GM18505 (cell line): ENCODE results near the gene PRAC2.

Source experiments
- ATAC-seq: cut with Tn5 transposase; IDR thresholded peaks from one replicate; pipeline ENCODE4 v1.9.1; 2021; ENCODE audit not compliant: unreplicated experiment
- POLR2A ChIP-seq: IDR thresholded peaks from 4 replicates; pipeline ENCODE4 v1.6.1; 2011; ENCODE audit warnings: borderline replicate concordance; ENCODE audit not compliant: insufficient read depth, insufficient read length; ENCODE audit errors: extremely low read depth

PRAC2 gene

GRCh38 chr17:48734333-48735061 lies 11.5 kb downstream of the PRAC2 start:
- no peak for ATAC-seq
- TF ChIP-seq POLR2A = no peak

DNA sequence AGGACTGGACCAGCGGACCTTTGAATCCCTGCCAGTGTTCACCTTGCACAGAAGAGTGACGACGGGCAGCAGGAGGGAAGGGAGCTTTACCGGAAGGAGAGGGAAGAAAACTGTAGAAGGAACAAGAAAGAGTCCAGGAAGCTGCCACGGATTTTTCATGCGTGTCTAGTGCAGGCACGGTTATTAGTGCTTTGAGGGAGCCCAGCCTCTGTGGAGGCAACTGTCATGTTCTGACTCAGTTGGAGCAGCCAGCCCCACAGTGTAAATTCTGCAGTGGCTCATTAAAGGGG lies 12.0 kb downstream of the PRAC2 start:
- no peak for ATAC-seq
- TF ChIP-seq POLR2A = no peak

- no peak for TF ChIP-seq POLR2A
- no peak for ATAC-seq
Observed at GRCh38 chr17:48737330-48738043, 14.5 kb downstream of the PRAC2 start.

GRCh38 chr17:48738424-48738802 lies 15.4 kb downstream of the PRAC2 start:
- no peak for TF ChIP-seq POLR2A
- ATAC-seq = no peak

DNA sequence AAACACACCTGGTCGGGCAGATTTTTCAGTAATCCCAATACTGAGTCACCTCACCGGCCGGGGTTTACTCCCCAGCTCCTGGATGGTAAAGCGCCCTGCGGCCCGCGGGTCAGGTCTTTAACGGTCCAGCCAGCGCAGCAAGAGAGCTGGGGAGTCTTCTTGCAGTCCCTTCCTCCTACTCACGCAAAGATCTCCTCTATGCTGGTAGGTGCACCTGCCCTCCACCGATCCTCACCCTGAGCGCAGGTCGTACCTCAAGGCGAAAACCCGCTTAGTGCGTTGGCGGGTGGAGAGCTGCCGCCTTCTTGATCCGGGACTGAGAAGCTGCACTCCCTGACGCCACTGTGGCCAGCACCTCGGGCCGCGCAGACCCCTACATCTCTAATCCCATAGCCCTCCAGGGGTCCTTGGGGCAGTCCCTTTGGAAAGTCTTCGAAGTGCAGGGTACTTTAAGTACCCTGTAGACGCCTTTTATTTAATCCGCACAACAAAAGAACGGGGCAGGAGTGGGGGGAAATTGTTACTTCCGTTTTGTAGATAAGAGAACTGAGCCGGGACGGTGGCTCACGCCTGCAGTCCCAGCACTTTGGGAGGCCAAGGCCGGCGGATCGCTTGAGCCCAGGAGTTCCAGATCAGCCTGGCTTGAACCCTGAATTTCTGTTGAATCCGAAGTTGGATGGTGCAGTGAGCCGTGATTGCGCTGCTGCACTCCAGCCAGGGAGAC lies 16.0 kb downstream of the PRAC2 start:
- no peak for TF ChIP-seq POLR2A
- no peak for ATAC-seq

GRCh38 chr17:48740537-48740936 lies 17.6 kb downstream of the PRAC2 start:
- TF ChIP-seq POLR2A = no peak
- ATAC-seq = no peak

GRCh38 chr17:48745381-48746275 lies 22.6 kb downstream of the PRAC2 start:
- TF ChIP-seq POLR2A = no peak
- ATAC-seq = no peak

DNA sequence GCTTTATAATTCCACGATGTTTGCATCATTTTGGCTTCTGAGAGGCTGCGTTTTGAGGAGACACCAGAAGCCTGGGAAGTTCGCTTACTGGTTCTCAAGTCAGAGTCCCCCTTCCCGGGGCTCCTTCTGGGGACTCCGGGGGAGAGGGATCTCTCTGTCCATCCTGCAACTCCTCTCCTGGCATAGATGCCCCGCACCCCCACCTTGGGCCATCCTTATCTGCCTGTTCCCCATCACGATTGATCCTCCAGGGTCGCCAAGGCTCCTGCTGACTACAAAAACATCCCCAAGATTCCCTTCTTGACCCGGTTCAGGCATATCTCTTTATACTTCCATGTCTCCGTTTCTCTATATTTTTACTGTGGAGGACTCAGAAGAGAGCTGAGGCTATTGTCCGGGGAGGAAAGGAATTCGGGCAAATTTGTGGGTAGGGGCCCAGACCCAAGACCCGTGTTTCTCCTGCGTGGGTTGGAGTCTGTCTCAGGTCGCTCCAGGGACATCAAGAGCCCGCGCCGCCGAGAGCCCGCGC lies 24.0 kb downstream of the PRAC2 start:
- TF ChIP-seq POLR2A = no peak
- no peak for ATAC-seq

GRCh38 chr17:48747445-48748363 lies 24.7 kb downstream of the PRAC2 start:
- no peak for ATAC-seq

DNA sequence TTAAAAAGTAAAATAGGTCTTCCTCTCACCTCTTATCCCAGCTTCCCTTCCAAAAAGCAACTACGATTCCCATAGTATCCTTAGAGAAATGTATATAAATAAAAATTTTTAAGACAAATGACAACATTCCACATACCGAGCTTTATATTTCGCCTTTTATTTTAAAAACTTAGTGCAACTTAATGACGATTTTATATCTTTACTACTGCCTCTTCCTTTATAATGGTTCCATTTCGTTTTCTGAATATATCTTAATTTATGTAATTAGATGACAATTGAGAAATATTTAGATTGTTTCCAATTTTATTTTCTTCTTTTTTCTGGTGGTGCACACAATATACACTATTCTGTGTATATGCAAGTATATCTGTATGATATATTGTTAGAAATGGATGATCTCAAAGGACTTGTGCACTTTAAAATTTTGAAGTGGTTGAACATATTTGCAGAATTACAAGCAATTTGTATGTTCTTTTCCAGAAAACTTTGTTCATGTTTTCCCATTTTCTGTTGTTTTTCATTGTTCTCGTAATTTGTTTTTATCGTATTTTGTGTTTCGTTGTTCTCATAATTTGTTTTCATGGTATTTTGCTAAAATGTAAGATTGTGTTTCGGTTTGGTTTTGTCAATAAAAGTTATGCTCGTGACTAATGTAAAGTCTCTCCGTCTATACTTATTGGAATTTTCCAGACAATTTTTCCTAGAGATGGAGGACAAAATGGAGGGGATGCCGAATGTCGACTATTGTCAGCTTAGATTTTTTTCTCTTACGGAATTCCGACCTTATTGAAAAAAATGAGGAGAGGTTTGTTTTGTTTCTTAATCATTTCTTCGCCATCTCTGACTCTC lies 26.0 kb downstream of the PRAC2 start:
- no peak for TF ChIP-seq POLR2A
- no peak for ATAC-seq

More at GRCh38 chr17:48747445-48748363, 24.7 kb downstream of the PRAC2 start:
- TF ChIP-seq POLR2A = no peak
